Activated CD8-positive, alpha-beta memory T cell treated with anti-CD3 and anti-CD28 coated beads for 48 hours (primary cell): ENCODE results near the gene FTCDNL1.

Experiments used
- DNase-seq, 3 experiments: peaks; one replicate each; pipeline ENCODE4 v3.0.0-alpha.2; 2020; ENCODE audit warnings: low read depth in 2 of 3, low spot score in 2 of 3

Gene FTCDNL1

DNA sequence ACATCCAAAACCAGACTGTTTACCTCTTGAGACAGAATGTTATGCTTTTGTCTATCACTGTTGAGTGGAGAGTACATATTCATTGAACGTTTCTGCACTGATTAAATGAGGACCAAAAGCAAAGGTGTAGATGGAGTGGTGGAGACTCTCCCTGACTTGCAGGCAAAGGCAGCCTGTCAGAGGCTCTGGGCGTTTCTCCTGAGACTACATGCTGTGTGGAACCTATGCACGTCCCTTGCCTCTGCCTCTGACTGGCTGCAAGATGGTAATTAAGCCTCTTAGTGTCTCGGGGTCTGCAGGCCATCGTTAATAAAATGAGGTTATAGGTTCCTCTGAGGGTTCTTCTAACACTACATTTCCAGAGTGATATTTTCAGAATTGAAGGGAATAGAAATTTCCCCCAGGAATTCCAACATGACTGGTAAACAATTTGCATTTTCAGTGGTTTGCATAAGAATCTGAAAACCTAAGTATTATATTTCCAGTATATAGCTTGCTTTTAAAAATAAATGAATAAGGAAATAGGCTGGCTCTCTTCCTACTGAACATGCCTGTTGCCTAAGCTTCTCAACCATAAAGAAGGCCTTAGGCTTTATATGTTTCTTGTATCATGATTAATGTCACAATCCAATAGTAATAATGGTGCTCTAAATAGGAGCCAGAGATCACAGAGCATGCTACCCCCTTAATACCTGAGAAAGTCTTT, 107.4 kb downstream of the FTCDNL1 start:
- no peak for DNase-seq

DNA sequence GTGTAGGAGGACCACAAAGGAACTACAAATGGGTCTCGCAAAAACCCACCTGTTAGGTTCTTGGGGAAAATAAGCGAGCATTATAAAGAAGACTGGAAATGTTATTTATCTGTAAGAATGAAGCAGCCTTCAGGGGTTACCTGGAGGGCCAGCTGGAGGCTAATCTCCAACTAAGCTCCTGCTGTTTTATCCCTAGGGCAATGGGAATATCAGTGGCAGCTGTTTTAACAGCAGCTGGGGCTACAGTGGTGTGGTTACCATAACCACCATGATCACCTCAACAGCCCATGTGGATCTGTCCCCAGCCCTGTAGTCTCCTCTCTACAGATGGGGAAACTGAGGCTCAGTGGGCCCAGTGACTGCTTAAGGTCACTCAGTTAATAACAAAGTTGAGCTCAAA, 108.1 kb downstream of the FTCDNL1 start:
- no peak for DNase-seq

GRCh38 chr2:199740111-199740428, 110.9 kb downstream of the FTCDNL1 start:
- no peak for DNase-seq

DNA sequence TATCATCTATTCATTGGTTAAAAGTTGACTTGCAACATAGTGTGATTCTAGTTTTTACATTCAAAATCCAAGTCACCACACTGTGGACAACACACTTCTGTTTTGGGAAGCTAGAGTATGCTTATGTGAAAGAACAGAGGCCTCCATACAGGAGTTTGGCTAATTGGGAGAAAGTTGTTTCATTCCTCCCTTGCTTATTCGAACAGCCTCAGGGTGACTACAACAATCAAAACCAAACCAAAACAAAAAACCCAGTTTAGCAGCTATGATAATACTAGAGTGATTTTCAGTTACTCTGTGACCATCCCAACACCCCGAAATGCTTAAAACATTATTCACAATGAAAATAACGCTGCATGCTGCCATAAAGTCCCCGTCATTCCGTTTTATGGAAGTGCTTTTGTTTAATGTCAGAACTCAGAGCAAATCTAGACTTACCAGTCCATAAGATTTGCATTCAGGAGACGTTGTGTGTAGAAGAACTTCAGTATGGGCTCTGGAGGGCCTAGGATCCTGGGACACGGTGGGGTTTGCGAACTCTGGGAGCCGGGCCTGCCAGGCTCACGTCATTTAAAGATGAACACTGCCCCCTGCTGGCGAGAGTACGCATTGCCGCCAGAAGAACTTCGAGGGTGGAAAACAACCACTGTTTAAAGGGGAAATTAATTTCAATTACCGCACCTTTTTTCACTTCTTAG, 111.4 kb downstream of the FTCDNL1 start:
- peak; percentile 14 to 56 (median 43) for DNase-seq

DNA sequence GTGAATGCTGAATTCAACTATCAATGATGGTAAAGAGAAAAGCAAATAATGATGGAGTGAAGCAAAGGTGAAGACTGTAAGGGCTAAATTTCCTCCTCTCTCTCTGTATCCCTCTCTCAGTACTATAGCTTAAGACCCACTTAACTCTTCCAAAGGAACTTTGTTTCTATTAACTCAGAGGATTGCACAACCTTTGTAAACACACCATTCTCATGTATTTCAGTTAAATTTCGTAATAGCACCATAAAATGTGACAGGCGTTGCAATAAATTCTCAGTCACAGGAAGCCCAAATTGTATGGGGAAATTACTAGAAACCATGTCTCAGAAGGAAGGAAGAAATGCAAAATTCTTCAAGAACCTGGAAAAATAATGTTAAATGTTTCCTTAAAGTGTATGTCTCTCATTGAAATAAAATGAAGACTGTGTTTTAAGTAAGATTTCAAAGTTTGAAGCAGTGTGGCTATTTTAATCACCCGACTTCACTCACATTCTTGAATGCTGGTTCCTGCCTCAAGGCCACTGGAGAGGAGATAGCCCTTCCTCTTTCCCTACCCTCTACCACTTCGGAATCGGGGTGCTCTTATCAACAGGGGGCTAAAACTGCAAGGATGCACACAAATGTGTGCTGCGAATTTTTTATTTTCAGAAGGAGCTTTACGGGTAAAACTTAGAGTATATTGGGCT, 112.1 kb downstream of the FTCDNL1 start:
- no peak for DNase-seq

- DNase-seq = no peak
These were observed 116.3 kb downstream of the FTCDNL1 start for GRCh38 chr2:199734651-199735050.

GRCh38 chr2:199734011-199734410, 117.0 kb downstream of the FTCDNL1 start:
- no peak for DNase-seq

- DNase-seq = no peak
These were observed 123.2 kb downstream of the FTCDNL1 start for GRCh38 chr2:199727801-199728200.

GRCh38 chr2:199727306-199727705, 123.7 kb downstream of the FTCDNL1 start:
- no peak for DNase-seq

DNA sequence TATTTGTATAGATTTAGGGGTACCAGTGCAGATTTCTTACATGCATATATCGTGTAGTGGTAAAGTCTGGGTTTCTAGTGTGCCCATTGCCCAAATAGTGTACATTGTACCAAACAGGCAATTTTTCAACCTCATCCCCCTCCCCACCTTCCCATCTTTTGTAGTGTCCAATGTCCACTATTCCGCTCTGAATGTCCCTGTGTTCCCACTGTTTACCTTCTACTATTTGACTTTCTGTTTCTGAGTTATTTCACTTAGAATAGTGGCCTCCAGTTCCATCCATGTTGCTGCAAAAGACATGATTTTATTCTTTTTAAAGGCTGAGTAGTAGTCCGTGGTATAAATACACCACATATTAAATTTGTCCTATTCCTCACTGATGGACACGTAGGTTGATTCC, 132.9 kb downstream of the FTCDNL1 start:
- DNase-seq = no peak

DNA sequence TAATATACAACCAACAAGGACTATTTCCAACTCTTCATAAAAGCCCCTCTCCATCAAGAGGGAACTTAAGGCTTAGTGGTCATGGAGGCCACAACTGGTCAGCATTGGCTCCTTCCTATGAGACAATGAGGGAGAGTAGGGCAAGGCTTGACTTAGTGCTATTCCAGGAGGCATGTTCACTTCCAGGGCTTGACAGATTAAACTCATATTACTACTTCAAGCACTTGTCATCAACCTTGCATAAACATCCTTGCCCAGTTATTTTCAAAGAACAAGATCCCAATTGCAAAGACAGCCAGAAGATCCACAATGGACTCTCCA, 133.4 kb downstream of the FTCDNL1 start:
- no peak for DNase-seq

GRCh38 chr2:199716807-199717586, 134.0 kb downstream of the FTCDNL1 start:
- no peak for DNase-seq

- no peak for DNase-seq
These were observed 137.2 kb downstream of the FTCDNL1 start for GRCh38 chr2:199713746-199714145.

DNA sequence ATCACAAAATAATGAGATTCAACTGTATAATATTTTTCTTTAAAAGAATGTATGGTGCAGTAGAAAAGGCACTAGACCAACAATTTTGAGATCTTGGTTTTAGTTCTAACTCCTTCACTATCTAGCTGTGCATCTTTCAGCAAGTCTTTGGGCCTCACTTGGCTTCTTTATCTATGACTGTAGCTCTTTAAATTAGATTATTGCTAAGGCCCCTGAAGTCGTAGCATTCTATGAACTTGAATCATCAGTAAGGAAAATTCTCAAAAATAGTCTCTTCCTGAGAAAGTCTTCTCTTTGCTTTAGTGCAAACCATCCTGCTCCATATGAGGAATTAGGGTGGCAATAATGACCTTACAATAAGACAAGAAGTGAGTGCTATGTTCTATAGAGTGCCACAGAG, 140.4 kb downstream of the FTCDNL1 start:
- DNase-seq = no peak
